Prostate gland (tissue), 2 donors: ENCODE data around the gene STAT2. TPM values are rescaled to one million over a fixed set of nuclear protein-coding genes. Genes with fewer than 3 reads are reported as not detected.

Experiments
- DNase-seq: peaks from one replicate; pipeline ENCODE4 v3.0.0-alpha.2; 2019; ENCODE audit warnings: low spot score
- H3K27ac ChIP-seq, 2 donors: fragments of 200-600 bp; sonication (generic); 2 replicates each; pipeline ENCODE4 v1.5.1; 2017 to 2019
- H3K27me3 ChIP-seq: fragments of 200-600 bp; sonication (generic); replicated peaks from 2 replicates; pipeline ENCODE4 v1.5.1; 2019; ENCODE audit not compliant: insufficient read depth
- H3K36me3 ChIP-seq, 2 donors: fragments of 200-600 bp; sonication (generic); 1 replicate in 1 of 2; 2 replicates in 1 of 2; pipeline versions ENCODE4 v1.5.1 to v1.8.1; 2017 to 2019
- H3K4me1 ChIP-seq: fragments of 200-600 bp; sonication (generic); replicated peaks from 2 replicates; pipeline ENCODE4 v1.5.1; 2019
- H3K4me3 ChIP-seq, 2 donors: fragments of 200-600 bp; sonication (generic); 2 replicates each; pipeline ENCODE4 v1.5.1; 2017 to 2019
- H3K9me3 ChIP-seq: fragments of 200-600 bp; sonication (generic); 2 replicates; pipeline ENCODE4 v1.5.1; 2017
- POLR2A ChIP-seq: fragments of 450-650 bp; IDR thresholded peaks from one replicate; pipeline ENCODE4 v1.6.1; 2016; ENCODE audit warnings: antibody characterized with exemption, mild to moderate bottlenecking
- POLR2AphosphoS5 ChIP-seq: sonication (generic); formaldehyde crosslinking; IDR thresholded peaks from one replicate; pipeline ENCODE4 v1.6.1; 2017; ENCODE audit warnings: antibody characterized with exemption
- WGBS: methylation state at CpG from one replicate; pipeline ENCODE4 v1.1.5; 2018; 5-methylcytosine and 5-hydroxymethylcytosine counted together
- intact Hi-C: fragments of 100-400 bp; cut with DNase I; formaldehyde crosslinking; loops from one replicate; pipeline ENCODE4 v1.14.2; 2022
- total RNA-seq, 2 donors: library from RNA; depleted of rRNA; stranded (reverse); fragments of >200 nt; gene quantifications; one replicate each; pipeline ENCODE4 v1.1.0, GENCODE V29; 2016
- TF ChIP-seq, protein P1 (sequence below), 4 experiments: fragments of 200-600 bp in 2 of 4; fragments of 450-650 bp in 2 of 4; sonication (generic) in 2 of 4; IDR thresholded peaks; 1 replicate in 3 of 4; 2 replicates in 1 of 4; pipeline ENCODE4 v1.5.1; 2016 to 2019; ENCODE audit warnings: antibody characterized with exemption in 4 of 4, mild to moderate bottlenecking in 2 of 4, moderate library complexity in 2 of 4

STAT2 gene
- total RNA-seq, 2 donors from 2014 or later = 99.8 to 128 TPM

DNA sequence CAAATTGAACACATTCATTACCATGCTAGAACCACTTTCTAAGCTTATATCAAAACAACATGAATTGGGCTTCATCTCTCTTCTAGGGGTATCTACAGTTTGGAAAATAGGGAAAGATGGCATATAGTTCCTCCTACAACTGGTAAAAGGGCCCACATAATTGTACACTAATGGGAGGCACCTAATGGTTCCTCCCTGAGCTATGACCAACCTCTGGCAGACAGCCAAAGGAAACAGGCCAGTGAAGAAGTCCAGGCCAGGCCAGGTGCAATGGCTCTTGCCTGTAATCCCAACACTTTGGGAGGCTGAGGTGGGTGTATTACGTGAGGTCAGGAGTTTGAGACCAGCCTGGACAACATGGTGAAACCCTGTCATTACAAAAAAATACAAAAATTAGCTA lies 26.0 kb upstream of the STAT2 start:
- no peak for DNase-seq
- H3K4me3 ChIP-seq = no peak overlapping the region
- H3K9me3 ChIP-seq = no peaks in the 10 kb centered on the region
- TF ChIP-seq, protein P1, sequence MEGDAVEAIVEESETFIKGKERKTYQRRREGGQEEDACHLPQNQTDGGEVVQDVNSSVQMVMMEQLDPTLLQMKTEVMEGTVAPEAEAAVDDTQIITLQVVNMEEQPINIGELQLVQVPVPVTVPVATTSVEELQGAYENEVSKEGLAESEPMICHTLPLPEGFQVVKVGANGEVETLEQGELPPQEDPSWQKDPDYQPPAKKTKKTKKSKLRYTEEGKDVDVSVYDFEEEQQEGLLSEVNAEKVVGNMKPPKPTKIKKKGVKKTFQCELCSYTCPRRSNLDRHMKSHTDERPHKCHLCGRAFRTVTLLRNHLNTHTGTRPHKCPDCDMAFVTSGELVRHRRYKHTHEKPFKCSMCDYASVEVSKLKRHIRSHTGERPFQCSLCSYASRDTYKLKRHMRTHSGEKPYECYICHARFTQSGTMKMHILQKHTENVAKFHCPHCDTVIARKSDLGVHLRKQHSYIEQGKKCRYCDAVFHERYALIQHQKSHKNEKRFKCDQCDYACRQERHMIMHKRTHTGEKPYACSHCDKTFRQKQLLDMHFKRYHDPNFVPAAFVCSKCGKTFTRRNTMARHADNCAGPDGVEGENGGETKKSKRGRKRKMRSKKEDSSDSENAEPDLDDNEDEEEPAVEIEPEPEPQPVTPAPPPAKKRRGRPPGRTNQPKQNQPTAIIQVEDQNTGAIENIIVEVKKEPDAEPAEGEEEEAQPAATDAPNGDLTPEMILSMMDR (IDR thresholded peaks at IDR 0.05) = no peak
- no peaks in the 10 kb centered on the region for H3K36me3 ChIP-seq
- H3K4me1 ChIP-seq = no peaks in the 10 kb centered on the region
- H3K27ac ChIP-seq = no peak overlapping the region
- no peaks in the 10 kb centered on the region for H3K27me3 ChIP-seq
- 100% methylated on average over 1 of the region's 1 CpG for WGBS
- intact Hi-C loops = no loop called here

DNA sequence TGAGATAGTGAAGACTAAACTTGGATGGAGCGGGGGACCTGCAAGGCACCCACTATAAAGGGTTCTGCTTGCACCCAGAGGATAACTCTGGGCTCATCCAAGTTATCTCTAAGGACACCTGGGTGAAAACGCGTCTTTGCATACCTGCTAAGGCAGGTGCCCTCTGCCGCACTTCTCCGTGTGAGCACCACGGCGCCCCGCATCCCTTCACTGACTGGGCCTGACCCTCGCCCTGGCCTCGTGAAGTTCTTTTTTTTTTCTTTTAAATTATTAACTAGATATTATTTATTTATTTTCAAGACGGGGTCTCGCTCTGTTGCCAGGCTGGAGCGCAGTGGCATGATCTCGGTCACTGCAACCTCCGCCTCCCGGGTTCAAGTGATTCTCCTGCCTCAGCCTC lies 22.7 kb upstream of the STAT2 start:
- no peaks in the 10 kb centered on the region for H3K9me3 ChIP-seq
- H3K27me3 ChIP-seq = no peaks in the 10 kb centered on the region
- H3K27ac ChIP-seq = no peak overlapping the region
- WGBS = 92% methylated on average over 16 of the region's 16 CpGs
- no peaks in the 10 kb centered on the region for H3K36me3 ChIP-seq
- no peak overlapping the region for H3K4me3 ChIP-seq
- no peaks in the 10 kb centered on the region for H3K4me1 ChIP-seq
- DNase-seq = no peak
- TF ChIP-seq POLR2A (no peak), POLR2AphosphoS5 (no peak)
- TF ChIP-seq, protein P1 (IDR thresholded peaks at IDR 0.05) = no peak
- intact Hi-C loops = no loop called here

DNA sequence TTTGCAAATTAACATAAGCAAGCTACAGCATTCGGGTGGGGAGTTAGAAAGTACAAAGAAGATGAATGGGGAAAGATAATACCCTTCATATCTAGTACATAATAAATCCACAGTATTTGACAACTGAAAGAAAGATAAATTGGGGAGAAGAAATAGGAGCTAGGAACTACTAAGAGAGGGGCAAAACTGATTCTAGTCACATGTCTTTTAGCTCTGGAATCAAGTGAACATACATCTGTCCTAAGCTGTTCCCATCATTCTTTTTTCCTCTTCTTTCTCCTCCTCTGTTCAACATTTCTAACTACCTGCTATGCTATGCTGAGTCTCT lies 18.0 kb upstream of the STAT2 start:
- H3K4me1 ChIP-seq = no peaks in the 10 kb centered on the region
- H3K4me3 ChIP-seq = no peak overlapping the region
- H3K27me3 ChIP-seq = no peaks in the 10 kb centered on the region
- TF ChIP-seq POLR2A (no peak), POLR2AphosphoS5 (no peak)
- TF ChIP-seq, protein P1 (IDR thresholded peaks at IDR 0.05) = no peak
- intact Hi-C loops = no loop called here
- WGBS = 24% methylated on average over 1 of the region's 1 CpG
- H3K36me3 ChIP-seq = no peaks in the 10 kb centered on the region
- no peak for DNase-seq
- H3K27ac ChIP-seq = no peak overlapping the region
- H3K9me3 ChIP-seq = no peaks in the 10 kb centered on the region

DNA sequence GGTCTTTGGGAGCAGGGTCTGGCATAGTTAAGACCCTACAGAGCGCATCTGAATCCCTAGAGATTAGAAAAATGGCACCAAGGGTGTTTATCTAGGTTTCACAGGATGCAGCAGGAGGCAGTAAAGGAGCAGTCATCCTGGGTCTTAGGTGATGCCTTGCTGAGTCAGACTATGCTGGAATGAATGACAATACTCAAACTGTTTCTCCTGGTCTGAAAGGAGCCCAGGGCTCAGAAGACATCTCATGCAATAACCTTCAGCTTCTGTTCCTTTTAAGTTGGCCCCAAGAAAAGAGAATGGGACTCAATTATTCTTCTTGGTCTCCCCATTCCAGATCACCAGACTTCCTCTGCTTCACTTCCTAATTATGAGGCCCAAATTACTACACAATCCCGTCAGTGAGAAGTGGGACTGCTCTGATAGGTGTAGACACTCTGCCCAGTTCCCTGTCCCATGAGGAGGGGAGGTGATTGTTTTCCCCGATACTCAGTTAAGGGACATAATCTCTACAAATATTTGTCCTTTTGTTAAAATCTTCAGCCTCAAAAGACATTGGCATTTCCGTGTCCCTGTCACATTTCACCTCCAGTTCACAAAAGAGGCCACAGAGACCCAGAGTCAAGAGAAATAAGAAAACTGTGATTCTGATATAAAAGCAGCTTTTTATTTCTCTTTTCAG lies 17.5 kb upstream of the STAT2 start:
- Histone ChIP-seq H3K27ac (no peak overlapping the region), H3K9me3 (no peaks in the 10 kb centered on the region)
- WGBS = 68% methylated on average over 4 of the region's 4 CpGs

More for the DNA sequence above, 17.5 kb upstream of the STAT2 start:
- intact Hi-C loops = no loop called here
- Histone ChIP-seq H3K27me3 (no peaks in the 10 kb centered on the region), H3K36me3 (no peaks in the 10 kb centered on the region), H3K4me3 (no peak overlapping the region), H3K4me1 (no peaks in the 10 kb centered on the region)
- TF ChIP-seq, protein P1 (IDR thresholded peaks at IDR 0.05) = no peak
- TF ChIP-seq POLR2A (no peak), POLR2AphosphoS5 (no peak)
- DNase-seq = no peak
